K562 (cell line): ENCODE results near the gene SMIM15. TPM values are rescaled to one million over a fixed set of nuclear protein-coding genes. Genes with fewer than 3 reads are reported as not detected.

Source experiments
- BHLHE40 ChIP-seq: IDR thresholded peaks from 2 replicates; pipeline ENCODE4 v1.6.1; 2011; ENCODE audit warnings: low read length, improper control_type of control experiment
- NR2C2 ChIP-seq, 2 experiments: fragments of 200-800 bp in 1 of 2; sonication (Bioruptor generic) in 1 of 2; sonication (generic) in 1 of 2; formaldehyde crosslinking in 1 of 2; IDR thresholded peaks; 2 replicates each; pipeline versions ENCODE4 v1.6.1 to v1.8.0; 2016 to 2022; ENCODE audit warnings: mild to moderate bottlenecking in 1 of 2, missing compliant biosample characterization in 1 of 2, missing genetic modification characterization in 1 of 2, missing genetic modification reagents in 1 of 2
- SFPQ ChIP-seq: fragments of 200-400 bp; formaldehyde crosslinking; IDR thresholded peaks from 2 replicates; pipeline ENCODE4 v1.6.1; 2017; ENCODE audit warnings: mild to moderate bottlenecking, low read depth, low read length, moderate library complexity
- SMARCE1 ChIP-seq: fragments of 450-650 bp; IDR thresholded peaks from 2 replicates; pipeline ENCODE4 v1.7.1; 2016; ENCODE audit warnings: mild to moderate bottlenecking
- STAT5A ChIP-seq: IDR thresholded peaks from 2 replicates; pipeline ENCODE4 v1.6.1; 2012; ENCODE audit warnings: low read length, inconsistent platforms, borderline replicate concordance
- ZNF318 ChIP-seq, 2 experiments: fragments of 450-650 bp; IDR thresholded peaks; 2 replicates each; pipeline ENCODE4 v1.6.1; 2016; ENCODE audit warnings: mild to moderate bottlenecking in 2 of 2, borderline replicate concordance in 1 of 2, low read depth in 1 of 2, moderate library complexity in 1 of 2
- polyA plus RNA-seq, 8 experiments: library from polyadenylated mRNA; depleted of rRNA in 4 of 8; stranded (reverse) in 5 of 8; unstranded in 3 of 8; fragments of >200 nt; fragmentation: Nextera tagmentation in 2 of 8; fragmentation: Illumina TruSeq in 1 of 8; extraction: Ambion mirVana in 2 of 8; extraction: Trizol in 1 of 8; gene quantifications; 2 replicates each; pipeline versions ENCODE4 v1.2.1 to v1.2.3, GENCODE V29; 2011 to 2014; ENCODE audit warnings: inconsistent platforms in 1 of 8, missing spikeins in 1 of 8
- total RNA-seq, 7 experiments: library from RNA; depleted of rRNA in 6 of 7; stranded (reverse); fragments of >200 nt in 6 of 7; fragmentation: Illumina TruSeq in 2 of 7; extraction: Trizol in 2 of 7; gene quantifications; 2 replicates each; pipeline versions ENCODE4 v1.2.1 to v1.2.3, GENCODE V29; 2011 to 2021; ENCODE audit warnings: low replicate concordance in 1 of 7
- TF ChIP-seq, protein P1 (sequence below): sonication (generic); formaldehyde crosslinking; IDR thresholded peaks from 2 replicates; pipeline ENCODE4 v1.8.1; 2022; ENCODE audit warnings: missing genetic modification reagents
- TF ChIP-seq, protein P2 (sequence below): fragments of 450-650 bp; formaldehyde crosslinking; IDR thresholded peaks from 2 replicates; pipeline ENCODE4 v1.4.0; 2020; ENCODE audit warnings: mild to moderate bottlenecking, moderate library complexity
- TF ChIP-seq, protein P3 (sequence below): fragments of 450-650 bp; IDR thresholded peaks from 2 replicates; pipeline ENCODE4 v1.6.1; 2016; ENCODE audit warnings: mild to moderate bottlenecking

SMIM15 gene
- total and polyA plus RNA-seq, 9 of the 15 experiments (the other 6 are each of a cell fraction or from before 2014, with no cell fraction given): 16.6 to 124 (median 82.0) TPM

- no peak for TF ChIP-seq NR2C2 (CRISPR knock-in tag; IDR thresholded peaks at IDR 0.05)
- TF ChIP-seq NR2C2 (tag; IDR thresholded peaks at IDR 0.05): peak; percentile 92
- TF ChIP-seq, protein P1, sequence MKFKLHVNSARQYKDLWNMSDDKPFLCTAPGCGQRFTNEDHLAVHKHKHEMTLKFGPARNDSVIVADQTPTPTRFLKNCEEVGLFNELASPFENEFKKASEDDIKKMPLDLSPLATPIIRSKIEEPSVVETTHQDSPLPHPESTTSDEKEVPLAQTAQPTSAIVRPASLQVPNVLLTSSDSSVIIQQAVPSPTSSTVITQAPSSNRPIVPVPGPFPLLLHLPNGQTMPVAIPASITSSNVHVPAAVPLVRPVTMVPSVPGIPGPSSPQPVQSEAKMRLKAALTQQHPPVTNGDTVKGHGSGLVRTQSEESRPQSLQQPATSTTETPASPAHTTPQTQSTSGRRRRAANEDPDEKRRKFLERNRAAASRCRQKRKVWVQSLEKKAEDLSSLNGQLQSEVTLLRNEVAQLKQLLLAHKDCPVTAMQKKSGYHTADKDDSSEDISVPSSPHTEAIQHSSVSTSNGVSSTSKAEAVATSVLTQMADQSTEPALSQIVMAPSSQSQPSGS: no peak
- TF ChIP-seq SMARCE1: peak; percentile 61
- TF ChIP-seq, protein P2, sequence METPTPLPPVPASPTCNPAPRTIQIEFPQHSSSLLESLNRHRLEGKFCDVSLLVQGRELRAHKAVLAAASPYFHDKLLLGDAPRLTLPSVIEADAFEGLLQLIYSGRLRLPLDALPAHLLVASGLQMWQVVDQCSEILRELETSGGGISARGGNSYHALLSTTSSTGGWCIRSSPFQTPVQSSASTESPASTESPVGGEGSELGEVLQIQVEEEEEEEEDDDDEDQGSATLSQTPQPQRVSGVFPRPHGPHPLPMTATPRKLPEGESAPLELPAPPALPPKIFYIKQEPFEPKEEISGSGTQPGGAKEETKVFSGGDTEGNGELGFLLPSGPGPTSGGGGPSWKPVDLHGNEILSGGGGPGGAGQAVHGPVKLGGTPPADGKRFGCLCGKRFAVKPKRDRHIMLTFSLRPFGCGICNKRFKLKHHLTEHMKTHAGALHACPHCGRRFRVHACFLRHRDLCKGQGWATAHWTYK (CRISPR knock-in tag): peak; percentile 97
- TF ChIP-seq SFPQ: no peak
- TF ChIP-seq BHLHE40: 0 out of 2 replicates have a peak, but pooled peaks have one; percentile 22
- TF ChIP-seq STAT5A: no peak
- TF ChIP-seq, protein P3, sequence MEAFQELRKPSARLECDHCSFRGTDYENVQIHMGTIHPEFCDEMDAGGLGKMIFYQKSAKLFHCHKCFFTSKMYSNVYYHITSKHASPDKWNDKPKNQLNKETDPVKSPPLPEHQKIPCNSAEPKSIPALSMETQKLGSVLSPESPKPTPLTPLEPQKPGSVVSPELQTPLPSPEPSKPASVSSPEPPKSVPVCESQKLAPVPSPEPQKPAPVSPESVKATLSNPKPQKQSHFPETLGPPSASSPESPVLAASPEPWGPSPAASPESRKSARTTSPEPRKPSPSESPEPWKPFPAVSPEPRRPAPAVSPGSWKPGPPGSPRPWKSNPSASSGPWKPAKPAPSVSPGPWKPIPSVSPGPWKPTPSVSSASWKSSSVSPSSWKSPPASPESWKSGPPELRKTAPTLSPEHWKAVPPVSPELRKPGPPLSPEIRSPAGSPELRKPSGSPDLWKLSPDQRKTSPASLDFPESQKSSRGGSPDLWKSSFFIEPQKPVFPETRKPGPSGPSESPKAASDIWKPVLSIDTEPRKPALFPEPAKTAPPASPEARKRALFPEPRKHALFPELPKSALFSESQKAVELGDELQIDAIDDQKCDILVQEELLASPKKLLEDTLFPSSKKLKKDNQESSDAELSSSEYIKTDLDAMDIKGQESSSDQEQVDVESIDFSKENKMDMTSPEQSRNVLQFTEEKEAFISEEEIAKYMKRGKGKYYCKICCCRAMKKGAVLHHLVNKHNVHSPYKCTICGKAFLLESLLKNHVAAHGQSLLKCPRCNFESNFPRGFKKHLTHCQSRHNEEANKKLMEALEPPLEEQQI: no peak; the same call in 1 of the 2 replicates
- TF ChIP-seq ZNF318 (IDR thresholded peaks at IDR 0.05; ENCODE audit: borderline replicate concordance in 1 of 2, low read depth in 1 of 2): no peak
Observed at GRCh38 chr5:61162010-61162831, at the start of gene SMIM15 (continued).
